ENCODE results near the gene PAIP2B.

PAIP2B gene

DNA sequence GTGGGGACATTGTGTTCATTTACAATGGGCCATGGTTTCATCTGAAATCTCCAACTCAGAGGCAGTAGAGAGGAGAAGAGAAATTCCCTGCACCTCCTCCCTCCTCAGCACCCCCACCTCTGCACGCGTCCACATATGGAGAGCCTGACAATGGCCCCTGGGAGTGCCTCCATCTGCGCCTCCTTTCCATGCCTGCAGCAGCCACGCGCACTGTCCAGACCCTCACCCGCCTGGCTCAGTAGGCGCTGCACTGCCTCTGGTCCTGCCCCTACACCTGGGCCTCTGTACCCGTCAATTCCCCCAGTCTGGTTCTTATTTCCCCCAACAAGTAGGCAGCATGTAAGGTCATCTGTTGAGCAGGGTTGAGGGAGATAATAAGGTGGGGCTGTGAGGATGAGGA lies 72.6 kb downstream of the PAIP2B start:
- no peak for DNase-seq (ENCODE audit: low read depth in 4 of 4, low spot score in 1 of 4)

DNA sequence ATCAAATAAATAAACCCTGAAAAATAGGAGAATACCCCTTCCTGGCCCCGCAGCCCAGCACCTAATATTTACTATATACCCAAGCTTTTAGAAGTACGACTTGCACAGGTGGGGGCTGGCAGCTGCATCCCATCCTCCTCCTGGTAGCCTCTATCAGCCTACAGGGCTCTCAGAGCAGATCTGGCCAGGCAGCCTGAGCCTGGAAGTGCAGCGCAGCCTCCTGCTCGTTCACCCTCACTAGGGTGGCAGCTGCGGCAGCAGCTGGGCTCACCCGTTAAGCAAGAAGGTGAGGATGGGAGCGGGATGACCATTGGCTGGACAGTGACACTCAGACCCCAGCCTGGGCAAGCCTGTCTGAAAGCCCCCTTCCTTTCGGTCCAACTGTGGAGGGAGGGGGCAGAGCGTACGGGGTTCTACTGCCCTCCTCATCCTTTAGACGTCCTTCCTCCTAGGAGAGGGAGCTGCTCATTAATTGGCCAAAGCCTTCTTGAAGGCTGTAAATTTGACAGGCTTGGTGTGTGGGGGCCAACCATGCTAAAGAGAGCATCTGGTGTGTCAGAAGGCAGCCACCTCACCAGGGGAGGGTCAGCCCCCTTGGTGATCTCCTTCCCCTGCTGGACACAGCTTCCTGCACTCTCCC lies 73.2 kb downstream of the PAIP2B start:
- no peak for DNase-seq (ENCODE audit: low read depth in 4 of 4, low spot score in 1 of 4)

DNA sequence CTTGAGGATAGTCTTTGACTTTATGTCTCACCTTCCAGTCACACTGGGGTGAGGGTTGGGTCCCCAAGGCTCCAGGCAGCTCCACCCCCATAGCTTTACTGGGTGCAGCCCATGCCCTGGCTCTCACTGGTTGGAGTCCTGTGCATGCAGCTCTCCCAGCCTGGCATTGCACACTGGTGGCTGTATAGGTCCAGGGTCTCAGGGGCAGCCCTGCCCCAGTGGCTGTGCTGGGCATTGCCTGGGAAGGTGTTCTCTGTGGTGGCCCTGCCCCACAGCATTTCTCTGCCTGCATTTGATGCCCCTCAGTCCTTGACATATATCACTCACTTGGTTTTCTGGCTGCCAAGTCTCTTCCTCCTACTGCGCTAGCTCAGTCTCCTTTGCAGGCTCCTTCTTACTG lies 75.3 kb downstream of the PAIP2B start:
- DNase-seq (ENCODE audit: low read depth in 4 of 4, low spot score in 1 of 4): no peak

DNA sequence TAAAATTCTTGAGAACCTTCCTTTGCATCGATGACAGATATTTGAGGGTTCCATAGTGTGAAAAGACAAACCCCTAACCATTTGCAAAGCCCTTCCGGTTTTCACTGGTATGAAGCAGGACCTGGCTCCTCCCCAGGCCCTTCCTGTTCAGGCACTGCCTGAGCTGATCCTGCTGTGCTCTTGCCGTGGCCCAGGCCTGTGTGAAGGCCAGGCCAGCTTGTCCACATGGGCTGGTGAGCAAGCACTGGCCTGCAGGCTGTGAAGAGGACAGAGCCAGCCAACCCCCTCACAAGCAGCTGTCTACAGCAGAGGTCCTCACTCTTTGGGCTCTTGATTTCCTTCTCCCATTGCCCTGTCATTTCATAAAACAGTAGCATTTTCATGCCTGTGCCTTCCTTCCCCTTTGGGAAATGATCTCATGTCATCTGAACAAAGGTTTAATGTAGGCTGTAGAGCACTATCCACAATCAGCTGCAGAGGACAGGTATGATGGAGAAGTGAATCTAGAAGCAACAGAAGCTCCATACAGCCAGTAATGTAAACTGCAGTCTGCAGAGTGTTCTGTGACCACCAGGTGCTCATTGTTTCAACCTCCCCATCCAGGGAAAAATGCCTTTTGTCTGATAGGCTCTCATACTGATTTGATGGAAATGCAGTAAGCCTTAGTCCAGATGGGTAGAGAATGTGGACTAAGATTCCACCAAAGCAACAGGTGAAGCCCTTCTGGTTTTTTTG lies 76.7 kb downstream of the PAIP2B start:
- DNase-seq (ENCODE audit: low read depth in 4 of 4, low spot score in 1 of 4): no peak

DNA sequence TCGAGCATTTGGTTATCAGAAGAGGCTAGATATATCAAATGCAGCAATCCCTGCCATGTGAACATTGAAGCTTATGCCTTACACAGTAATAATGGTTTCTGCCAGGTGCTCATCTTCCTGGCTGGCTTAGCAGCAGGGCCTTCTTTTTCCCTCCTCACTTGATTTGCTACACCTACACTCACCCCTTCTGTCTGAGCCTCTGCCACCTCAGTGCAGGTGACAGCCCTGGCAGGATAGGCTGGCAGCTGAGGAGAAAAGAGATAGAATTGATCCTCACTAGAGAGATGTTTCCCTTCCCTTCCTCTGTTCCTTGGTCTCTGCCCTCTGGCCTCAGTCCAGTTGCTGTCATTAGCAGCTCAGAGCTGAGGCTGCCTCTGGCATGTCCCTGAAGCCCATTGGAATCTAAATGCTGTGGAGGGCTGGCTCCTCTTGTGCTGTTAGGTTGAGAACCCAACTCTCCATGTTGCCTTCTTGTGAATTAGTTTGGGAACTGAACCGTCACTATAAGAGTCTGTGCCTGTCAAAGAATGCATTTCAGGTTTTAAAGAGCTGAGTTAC lies 78.3 kb downstream of the PAIP2B start:
- no peak for DNase-seq (ENCODE audit: low read depth in 4 of 4, low spot score in 1 of 4)

DNA sequence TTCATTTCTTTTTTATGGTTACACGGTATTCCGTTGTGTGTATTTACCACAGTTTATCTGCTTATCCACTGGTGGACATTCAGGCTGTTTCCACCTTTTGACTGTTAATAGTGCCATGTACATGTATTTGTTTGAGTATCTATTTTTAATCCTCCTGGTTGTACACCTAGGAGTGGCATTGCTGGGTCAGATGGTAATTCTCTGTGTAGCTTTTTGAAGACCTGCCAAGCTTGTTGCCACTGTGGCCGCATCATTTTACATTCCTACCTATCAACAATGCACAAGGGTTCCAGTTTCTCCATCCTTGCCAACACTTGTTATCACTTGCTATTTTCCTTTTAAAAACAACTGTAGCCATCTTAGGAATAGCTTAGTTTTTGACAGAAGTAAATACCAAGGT lies 83.1 kb downstream of the PAIP2B start:
- DNase-seq (ENCODE audit: low read depth in 4 of 4, low spot score in 1 of 4): no peak

DNA sequence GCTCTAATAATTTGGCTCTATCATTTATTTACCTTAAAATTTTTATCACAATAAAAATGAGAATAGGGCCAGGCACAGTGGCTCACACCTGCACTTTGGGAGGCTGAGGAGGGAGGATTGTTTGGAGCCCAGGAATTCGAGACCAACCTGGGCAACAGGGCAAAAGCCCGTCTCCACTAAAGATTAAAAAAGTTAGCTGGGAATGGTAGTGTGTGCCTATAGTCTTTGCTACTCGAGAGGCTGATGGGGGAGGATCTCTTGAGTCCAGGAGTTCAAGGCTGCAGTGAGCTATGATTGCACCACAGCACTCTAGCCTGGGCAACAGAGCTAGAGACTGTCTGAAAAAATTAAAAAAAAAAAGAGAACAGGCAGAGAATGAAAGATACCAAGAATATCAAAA lies 90.7 kb downstream of the PAIP2B start:
- no peak for DNase-seq (ENCODE audit: low read depth in 4 of 4, low spot score in 1 of 4)

DNA sequence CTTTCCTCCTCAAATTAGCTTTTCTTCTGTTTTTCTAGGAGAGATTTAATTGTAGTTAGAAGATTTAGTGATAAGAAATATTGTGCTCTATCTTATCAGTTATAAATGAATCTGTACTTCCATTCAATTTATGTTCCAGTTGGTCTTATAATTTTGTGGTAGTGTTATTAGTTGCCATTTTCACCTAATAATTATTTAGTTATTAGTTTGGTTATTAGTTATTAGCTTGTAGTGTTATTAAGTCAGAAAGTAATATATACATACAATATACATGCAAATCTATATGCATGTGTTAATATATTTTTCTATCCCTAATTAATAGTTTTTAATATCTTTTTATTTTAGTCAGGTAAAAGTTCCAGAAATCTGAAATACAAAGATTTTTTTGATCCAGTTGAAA lies 93.3 kb downstream of the PAIP2B start:
- DNase-seq (ENCODE audit: low read depth in 4 of 4, low spot score in 1 of 4): no peak

All from stimulated activated CD4-positive, alpha-beta T cell treated with anti-CD3 and anti-CD28 coated beads, Interleukin-1b, Interleukin-23, amount 100 ng/mL, for 24 hours (primary cell).